HG03060 (cell line): Measurements from ENCODE around the gene DMBT1.
"Not testable (repeated sequence)": the region's sequence is repeated elsewhere in the genome, so short reads cannot be mapped to it uniquely, and the experiment has no call there.

Experiments used
- ATAC-seq: cut with Tn5 transposase; IDR thresholded peaks from one replicate; pipeline ENCODE4 v1.9.1; 2021; ENCODE audit warnings: low read depth, moderate number of reproducible peaks; ENCODE audit not compliant: unreplicated experiment

DMBT1 gene

DNA sequence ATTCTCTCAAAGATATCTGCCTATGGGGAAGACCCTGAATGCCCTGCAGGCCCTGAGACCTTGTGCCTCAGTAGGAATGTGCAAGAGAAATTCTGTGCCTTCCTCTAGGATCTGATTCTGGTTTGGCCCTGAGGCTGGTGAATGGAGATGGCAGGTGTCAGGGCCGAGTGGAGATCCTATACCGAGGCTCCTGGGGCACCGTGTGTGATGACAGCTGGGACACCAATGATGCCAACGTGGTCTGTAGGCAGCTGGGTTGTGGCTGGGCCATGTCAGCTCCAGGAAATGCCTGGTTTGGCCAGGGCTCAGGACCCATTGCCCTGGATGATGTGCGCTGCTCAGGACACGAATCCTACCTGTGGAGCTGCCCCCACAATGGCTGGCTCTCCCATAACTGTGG, 15.7 kb downstream of the DMBT1 start:
- no peak for ATAC-seq

DNA sequence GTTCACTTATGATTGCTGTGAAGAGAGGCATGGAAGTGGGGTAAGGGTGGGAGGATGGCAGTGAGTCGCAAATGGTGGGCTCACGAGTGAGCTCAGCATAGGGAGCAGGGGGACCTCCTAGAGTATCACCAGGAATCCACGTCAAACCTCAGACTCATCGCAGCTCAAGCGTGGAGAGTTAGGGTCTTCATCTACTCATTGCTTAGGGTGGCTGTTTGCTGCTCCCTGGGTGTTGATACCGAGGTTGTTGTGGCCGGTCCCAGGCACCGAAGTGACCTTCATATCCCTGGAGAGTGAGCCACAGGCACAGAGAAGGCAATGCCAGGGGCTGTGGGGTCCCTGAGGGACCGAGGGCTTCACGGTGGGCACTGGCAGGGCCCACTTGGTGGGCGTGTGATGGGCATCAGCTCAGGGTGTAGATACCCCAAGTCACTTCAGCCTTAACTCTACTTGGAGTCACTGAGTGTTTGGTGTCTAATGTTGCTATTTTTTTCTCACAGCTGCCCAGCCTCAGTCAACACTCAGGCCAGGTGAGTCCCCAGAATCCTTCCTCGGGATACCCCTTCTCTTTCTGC, 16.8 kb downstream of the DMBT1 start:
- ATAC-seq, result no peak

DNA sequence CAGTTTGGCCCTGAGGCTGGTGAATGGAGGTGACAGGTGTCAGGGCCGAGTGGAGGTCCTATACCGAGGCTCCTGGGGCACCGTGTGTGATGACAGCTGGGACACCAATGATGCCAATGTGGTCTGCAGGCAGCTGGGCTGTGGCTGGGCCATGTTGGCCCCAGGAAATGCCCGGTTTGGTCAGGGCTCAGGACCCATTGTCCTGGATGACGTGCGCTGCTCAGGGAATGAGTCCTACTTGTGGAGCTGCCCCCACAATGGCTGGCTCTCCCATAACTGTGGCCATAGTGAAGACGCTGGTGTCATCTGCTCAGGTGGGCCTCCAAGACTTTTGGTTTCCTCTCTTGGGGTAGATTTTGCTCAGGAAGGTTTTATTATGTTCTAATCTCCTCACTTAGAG, 25.5 kb downstream of the DMBT1 start:
- not testable (repeated sequence) for ATAC-seq

DNA sequence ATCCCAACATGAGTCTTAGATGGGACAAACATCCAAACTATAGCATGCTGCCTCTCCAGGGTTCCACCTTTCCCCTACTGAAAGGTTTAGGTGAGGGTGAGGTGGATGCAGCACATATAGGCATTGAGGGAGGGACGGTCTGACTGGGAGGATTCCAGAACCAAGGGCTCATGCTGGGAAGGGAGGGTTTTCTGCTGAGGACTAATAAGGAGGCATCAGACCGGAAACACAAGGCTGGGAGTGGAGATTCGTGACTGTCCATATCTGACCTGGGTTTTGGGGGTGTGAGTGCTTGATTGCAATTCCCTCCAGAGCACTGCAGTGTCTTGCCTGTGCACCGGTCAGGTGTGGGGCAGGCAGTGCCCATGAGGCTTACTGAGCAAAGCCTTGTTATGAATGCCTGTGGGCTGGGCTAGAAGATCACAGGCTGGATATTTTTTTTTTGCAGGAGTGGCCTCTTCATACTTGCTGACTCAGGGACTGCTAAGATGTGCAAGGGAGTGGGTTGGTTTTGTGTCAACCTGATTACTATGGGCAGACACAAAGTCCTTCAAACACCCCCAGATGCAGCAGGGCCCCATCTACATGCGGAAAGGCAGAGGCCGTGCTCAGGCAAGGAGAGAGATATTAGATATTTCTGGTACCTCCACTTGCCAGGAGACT, 26.7 kb downstream of the DMBT1 start:
- no peak for ATAC-seq

DNA sequence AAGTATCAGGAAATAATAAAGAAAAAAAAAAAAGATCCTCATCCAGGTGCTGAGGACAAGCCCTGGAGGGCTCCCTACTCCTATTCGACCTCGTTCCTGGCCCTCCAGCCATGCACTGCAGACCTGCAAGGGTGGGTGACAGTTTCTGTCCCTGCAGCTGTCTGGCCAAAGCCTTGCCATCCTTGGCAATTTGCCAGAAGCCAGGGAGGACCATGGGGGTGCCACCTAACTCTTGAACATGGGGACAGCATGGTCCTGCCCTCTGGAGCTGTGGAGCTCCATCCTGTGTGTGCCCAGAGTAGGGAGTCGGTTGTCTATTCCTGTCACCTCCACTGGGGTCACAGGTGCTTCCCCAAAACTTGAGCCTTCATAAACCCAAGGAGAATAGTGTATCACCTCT, 27.8 kb downstream of the DMBT1 start:
- ATAC-seq, result no peak

DNA sequence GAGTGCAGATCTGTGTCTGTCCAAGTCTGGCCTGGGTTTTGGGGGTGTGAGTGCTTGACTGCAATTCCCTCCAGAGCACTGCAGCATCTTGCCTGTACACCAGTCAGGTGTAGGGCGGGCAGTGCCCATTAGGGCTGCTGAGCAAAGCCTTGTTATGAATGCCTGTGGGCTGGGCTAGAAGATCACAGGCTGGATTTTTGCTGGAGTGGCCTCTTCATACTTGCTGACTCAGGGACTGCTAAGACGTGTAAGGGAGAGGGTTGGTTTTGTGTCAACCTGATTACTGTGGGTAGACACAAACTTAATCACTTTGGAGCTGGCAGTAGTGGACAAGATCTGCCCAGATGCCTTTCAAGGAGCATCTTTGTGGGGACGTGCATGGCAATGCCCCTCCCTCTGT, 29.6 kb downstream of the DMBT1 start:
- no peak for ATAC-seq

DNA sequence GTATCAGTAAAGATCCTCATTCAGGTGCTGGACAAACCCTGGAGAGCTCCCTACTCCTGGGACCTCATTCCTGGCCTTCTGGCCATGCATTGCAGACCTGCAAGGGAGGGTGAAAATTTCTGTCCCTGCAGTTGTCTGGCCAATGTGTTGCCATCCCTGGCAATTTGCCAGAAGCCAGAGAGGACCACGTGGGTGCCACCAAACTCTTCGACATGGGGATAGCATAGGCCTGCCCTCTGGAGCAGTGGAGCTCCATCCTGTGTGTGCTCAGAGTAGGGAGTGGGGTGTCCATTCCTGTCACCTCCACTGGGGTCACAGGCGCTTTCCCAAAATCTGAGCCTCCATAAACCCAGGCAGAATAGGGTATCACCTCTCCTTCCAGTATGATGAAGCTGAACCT, 31.2 kb downstream of the DMBT1 start:
- ATAC-seq, result no peak

DNA sequence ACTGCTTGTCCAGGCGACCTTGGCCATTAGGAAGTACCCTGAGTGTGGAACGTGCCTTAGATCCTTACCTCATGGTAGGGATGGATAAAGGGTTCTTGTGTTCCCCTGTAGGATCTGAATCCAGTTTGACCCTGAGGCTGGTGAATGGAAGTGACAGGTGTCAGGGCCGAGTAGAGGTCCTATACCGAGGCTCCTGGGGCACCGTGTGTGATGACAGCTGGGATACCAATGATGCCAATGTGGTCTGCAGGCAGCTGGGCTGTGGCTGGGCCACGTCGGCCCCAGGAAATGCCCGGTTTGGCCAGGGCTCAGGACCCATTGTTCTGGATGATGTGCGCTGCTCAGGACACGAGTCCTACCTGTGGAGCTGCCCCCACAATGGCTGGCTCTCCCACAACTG, 31.6 kb downstream of the DMBT1 start:
- ATAC-seq, result no peak

DNA sequence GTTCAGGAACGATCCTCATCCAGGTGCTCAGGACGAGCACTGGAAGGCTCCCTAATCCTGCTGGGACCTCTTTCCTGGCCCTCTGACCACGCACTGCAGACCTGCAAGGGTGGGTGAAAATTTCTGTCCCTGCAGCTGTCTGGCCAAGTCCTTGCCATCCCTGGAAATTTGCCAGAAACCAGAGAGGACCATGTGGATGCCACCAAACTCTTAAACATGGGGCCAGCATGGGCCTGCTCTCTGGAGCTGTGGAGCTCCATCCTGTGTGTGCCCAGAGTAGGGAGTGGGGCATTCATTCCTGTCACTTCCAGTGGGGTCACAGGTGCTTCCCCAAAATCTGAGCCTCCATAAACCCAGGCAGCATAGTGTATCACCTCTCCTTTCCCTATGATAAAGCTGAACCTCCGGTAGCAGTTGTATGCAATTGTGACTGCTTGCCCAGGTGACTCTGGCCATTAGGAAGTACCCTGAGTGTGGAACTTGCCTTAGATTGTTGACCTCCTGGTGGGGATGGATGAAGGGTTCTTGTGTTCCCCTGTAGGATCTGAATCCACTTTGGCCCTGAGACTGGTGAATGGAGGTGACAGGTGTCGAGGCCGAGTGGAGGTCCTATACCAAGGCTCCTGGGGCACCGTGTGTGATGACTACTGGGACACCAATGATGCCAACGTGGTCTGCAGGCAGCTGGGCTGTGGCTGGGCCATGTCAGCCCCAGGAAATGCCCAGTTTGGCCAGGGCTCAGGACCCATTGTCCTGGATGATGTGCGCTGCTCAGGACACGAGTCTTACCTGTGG, 57.1 kb downstream of the DMBT1 start:
- no peak for ATAC-seq

DNA sequence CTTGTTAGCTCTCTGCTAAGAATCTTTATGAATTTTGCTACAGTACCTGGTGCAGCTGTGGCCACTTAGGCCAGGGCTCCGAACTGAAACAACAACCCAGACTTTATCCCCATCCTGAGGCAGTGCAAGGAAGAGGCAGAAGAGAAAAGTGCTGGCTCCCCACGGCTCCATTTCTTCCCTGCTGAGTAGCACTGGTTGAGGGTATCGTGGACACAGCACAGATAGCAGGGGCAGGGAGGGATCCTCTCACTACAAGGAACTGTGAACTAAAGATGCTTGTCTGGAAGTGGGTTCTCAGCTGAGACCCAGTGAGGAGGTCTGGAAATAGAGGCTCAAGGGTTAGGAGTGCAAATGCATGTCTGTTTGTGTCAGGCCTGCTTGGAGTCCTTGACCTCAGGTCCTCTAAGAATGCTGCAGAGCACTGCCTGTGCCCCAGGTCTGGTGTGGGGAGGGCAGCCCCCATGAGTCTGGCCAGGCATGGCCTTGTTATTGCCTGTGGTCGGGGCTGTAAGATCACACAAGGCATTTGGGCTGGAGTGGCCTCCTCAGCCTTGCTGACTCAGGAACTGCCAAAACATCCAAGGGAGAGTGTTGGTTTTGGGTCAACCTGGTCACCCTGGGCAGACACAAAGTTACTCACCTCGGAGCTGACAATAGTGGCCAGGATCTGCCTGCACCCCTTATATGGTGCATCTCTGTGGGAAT, 58.1 kb downstream of the DMBT1 start:
- ATAC-seq, result no peak

DNA sequence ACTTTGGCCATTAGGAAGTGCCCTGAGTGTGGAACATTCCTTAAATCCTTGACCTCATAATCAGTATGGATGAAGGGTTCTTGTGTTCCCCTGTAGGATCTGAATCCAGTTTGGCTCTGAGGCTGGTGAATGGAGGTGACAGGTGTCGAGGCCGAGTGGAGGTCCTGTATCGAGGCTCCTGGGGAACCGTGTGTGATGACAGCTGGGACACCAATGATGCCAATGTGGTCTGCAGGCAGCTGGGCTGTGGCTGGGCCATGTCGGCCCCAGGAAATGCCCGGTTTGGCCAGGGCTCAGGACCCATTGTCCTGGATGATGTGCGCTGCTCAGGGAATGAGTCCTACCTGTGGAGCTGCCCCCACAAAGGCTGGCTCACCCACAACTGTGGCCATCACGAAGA, 60.4 kb downstream of the DMBT1 start:
- not testable (repeated sequence) for ATAC-seq

DNA sequence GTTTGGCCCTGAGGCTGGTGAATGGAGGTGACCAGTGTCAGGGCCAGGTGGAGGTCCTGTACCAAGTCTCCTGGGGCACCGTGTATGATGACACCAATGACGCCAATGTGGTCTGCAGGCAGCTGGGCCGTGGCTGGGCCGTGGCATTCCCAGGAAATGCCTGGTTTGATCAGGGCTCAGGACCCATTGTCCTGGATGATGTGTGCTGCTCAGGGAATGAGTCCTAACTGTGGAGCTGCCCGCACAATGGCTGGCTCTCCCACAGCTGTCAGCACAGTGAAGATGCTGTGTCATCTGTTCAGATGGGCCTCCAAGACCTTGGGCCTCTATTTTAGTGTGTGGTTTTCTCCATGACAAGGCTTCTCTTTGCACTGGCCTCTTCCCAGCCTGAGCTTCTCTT, 64.0 kb downstream of the DMBT1 start:
- no peak for ATAC-seq

DNA sequence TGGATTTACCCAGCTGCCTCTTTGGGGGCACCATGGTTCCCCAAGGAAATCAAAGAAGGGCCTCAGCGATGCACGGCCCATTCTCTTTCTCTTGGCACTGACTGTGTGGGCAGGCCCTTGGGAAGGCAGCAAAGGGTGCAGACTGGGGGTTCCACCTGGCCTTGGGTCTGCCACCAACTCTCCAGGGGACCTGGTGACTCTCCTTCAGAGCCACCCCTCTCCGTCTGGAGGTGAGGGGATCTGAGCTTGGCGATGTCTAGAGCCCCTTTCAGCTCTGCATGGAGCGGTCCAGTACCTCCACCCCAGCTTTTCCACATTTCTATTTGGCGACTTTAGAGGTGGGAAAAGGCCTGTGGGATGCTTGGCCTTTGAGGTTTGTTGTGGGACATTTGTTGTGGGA, 70.0 kb downstream of the DMBT1 start:
- no peak for ATAC-seq

DNA sequence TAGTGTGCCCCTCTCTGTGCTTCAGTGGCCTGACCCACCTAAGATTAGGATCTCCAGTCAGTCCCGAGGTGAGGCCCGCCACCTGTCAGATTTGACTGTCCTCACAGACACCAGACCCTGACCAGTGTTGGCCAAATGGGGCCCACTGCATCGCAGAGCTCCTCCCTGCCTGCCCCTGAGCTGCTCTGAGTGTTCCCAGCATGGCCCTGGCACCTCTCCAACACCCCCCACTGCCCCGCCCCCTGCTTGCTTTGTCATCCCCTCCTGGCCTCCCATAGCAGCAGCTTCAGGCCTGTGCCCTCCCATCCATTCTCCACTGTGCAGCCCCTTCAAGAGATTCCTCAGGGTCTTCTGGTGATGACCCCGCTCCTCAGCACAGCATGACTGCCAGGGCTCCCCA, 71.5 kb downstream of the DMBT1 start:
- no peak for ATAC-seq

DNA sequence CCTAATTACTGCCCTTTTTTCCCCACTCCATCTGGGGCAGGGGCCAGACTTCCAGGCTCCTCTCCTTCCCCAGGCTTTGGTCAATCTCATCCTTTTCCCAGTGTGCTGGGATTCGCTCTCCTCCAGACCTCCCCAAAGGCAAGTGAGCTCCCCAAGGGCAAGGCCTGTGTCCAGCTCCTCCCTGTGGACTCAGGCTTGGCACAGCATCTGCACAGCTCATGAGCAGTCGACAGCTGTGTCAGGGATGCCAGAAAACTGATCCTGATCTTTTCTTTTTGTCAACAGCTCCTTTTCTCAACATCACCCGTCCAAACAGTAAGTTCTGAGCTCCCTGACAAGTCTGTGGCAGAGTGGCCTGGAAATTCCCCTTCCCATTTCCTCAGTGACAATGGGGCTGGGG, 72.0 kb downstream of the DMBT1 start:
- ATAC-seq, result no peak

DNA sequence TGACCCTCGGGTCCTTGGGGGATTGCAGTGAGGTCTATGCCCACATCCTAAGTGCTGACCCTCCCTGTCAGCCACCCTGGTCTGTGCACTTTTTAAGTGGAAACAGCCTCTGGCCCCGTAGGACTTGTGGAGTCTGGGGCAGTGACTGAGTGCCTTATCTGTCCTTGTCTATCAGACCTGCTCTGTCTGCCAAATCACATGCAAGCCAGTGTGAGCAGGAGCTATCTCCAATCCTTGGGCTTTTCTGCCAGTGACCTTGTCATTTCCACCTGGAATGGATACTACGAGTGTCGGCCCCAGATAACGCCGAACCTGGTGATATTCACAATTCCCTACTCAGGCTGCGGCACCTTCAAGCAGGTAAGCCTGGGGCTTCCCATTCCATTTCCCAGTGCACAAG, 76.4 kb downstream of the DMBT1 start:
- ATAC-seq, result no peak

DNA sequence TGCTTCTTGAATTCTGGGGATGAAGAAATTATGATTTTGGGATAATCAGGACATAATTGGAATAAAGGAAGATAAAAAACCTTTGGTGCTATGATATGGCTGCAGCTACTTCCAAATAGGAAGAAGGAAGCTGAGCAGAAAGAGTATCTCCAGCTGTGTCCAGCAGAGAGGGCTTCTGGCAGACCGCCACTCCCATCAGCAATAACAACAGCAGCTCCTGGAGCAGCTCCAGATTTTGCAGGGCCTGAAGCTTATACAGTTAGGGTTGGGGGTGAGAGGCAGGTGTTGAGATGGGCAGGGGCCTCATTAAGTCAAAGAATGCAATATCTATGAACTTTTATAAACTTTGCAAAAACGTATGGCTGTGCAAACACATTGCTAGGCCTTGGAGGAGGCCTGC, 76.8 kb downstream of the DMBT1 start:
- ATAC-seq, result no peak

DNA sequence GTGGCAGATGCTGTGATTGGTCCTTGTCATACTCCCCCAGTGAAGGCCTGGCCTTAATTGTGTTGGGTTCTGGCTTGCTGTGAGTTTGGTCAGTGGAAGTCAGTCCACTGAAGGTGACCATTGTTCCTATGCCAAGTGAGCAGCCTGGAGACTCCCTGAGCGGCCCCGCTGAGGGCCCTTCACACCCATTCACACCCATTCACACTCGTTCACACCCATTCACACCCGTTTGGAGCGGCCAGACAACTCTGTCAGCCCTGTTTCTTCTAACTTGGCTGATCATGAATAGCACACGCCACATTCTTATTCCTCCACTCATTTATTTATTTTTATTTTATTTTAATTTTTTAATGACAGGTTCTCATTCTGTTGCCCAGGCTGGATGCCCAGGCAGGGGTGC, 77.6 kb downstream of the DMBT1 start:
- no peak for ATAC-seq

DNA sequence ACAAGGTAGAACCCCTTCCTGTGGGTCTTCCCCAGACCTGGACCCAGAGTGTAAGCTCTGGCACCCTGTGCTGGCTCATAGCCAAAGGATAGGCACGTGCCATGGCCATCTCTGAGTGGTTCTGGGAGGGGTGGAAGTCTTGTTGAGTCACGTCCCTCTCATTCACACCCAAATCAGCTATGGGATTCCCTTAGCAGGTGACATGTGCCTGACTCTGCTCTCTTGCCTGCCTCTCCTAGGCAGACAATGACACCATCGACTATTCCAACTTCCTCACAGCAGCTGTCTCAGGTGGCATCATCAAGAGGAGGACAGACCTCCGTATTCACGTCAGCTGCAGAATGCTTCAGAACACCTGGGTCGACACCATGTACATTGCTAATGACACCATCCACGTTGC, 79.2 kb downstream of the DMBT1 start:
- no peak for ATAC-seq

DNA sequence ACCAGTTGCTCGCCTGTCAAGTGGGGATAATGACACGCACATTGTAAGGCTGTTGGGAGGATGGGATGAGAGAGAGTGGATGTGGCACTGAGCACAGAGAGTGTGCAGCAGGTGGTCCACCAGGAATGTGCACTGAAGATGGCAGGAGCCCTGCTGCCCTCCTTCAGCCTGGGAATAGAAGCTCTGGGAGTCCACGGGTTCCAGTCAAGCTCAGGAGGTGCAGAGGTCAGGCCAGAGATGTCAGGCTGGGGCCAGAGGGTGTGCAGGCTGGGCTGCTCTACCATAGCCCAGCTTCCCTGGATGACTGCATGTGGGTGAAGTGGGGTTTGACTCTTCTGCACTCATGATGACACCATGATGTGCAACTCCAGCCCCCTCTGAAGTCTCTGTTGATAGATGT, 80.4 kb downstream of the DMBT1 start:
- no peak for ATAC-seq
